CD4-positive, alpha-beta T cell (primary cell): Measurements from ENCODE around the gene COL17A1. TPM values are rescaled to one million over a fixed set of nuclear protein-coding genes. Genes with fewer than 3 reads are reported as not detected.

ENCODE experiments used
- ATAC-seq: fragments of 200-7000 bp; cut with Tn5 transposase; one replicate; pipeline ENCODE4 v1.10.0; 2022; ENCODE audit warnings: mild to moderate bottlenecking; ENCODE audit not compliant: poor library complexity
- CTCF ChIA-PET: fragments of 350-600 bp; sonication (Branson Sonifier 250); formaldehyde crosslinking; loops from one replicate; lab custom pipeline; 2021; ENCODE audit warnings: antibody characterized with exemption, inconsistent platforms; lab: Charles Lee
- POLR2A ChIA-PET: fragments of 350-600 bp; sonication (Branson Sonifier 250); formaldehyde crosslinking; loops from one replicate; lab custom pipeline; 2021; ENCODE audit warnings: antibody characterized with exemption, inconsistent platforms; lab: Charles Lee
- DNase-seq, 14 experiments: peaks; one replicate each; pipeline ENCODE4 v3.0.0-alpha.2; 2013 to 2020; ENCODE audit warnings: mixed read lengths in 2 of 14
- H3K27ac ChIP-seq, 2 donors: one replicate each; pipeline versions ENCODE4 v1.5.1 to v1.7.0; 2013; ENCODE audit warnings: low read length in 2 of 2, low read depth in 1 of 2, mild to moderate bottlenecking in 1 of 2
- H3K27me3 ChIP-seq, 2 experiments: 1 replicate in 1 of 2; 2 replicates in 1 of 2; pipeline versions ENCODE4 v1.6.1 to v1.7.0; 2013; ENCODE audit warnings: low read length in 2 of 2, control low read depth in 1 of 2, mild to moderate bottlenecking in 1 of 2, moderate library complexity in 1 of 2; ENCODE audit not compliant: insufficient read depth in 2 of 2, control insufficient read depth in 1 of 2
- H3K36me3 ChIP-seq: one replicate; pipeline ENCODE4 v1.6.1; 2013; ENCODE audit warnings: low read length, control low read depth; ENCODE audit not compliant: insufficient read depth
- H3K4me1 ChIP-seq: one replicate; pipeline ENCODE4 v1.6.1; 2013; ENCODE audit warnings: low read length, control low read depth; ENCODE audit not compliant: insufficient read depth
- H3K4me3 ChIP-seq: one replicate; pipeline ENCODE4 v1.5.1; 2013; ENCODE audit warnings: mild to moderate bottlenecking, low read length, moderate library complexity
- H3K9me3 ChIP-seq, 2 experiments: 1 replicate in 1 of 2; 2 replicates in 1 of 2; pipeline versions ENCODE4 v1.6.1 to v1.7.0; 2013; ENCODE audit warnings: low read length in 2 of 2, mild to moderate bottlenecking in 2 of 2, control low read depth in 1 of 2, moderate library complexity in 1 of 2; ENCODE audit not compliant: control insufficient read depth in 1 of 2, insufficient read depth in 1 of 2
- H3K27ac Mint-ChIP-seq: one replicate; pipeline ENCODE4 v1.8.0; 2020; ENCODE audit warnings: mixed read lengths
- H3K27me3 Mint-ChIP-seq: one replicate; pipeline ENCODE4 v1.8.0; 2021; ENCODE audit warnings: mixed read lengths
- H3K36me3 Mint-ChIP-seq: one replicate; pipeline ENCODE4 v1.8.0; 2021; ENCODE audit warnings: low read depth, mixed read lengths
- H3K4me1 Mint-ChIP-seq: one replicate; pipeline ENCODE4 v1.8.0; 2021; ENCODE audit warnings: low read depth, mixed read lengths
- H3K4me3 Mint-ChIP-seq: one replicate; pipeline ENCODE4 v1.8.0; 2020; ENCODE audit warnings: mild to moderate bottlenecking, mixed read lengths
- H3K9me3 Mint-ChIP-seq: one replicate; pipeline ENCODE4 v1.8.0; 2020; ENCODE audit warnings: mixed read lengths
- intact Hi-C, 2 experiments: fragments of 100-400 bp; cut with DNase I in 1 of 2; cut with micrococcal nuclease in 1 of 2; formaldehyde crosslinking; loops; one replicate each; pipeline versions ENCODE4 v1.15.1 to v1.9.0; 2023 to 2025; cut with DNase I, micrococcal nuclease
- total RNA-seq, 174 experiments: library from RNA in 2 of 174; stranded (reverse) in 2 of 174; gene quantifications; one replicate each; pipeline ENCODE4 v1.2.3 and lab custom pipeline; 2021 to 2026
- TF ChIP-seq, protein P1 (sequence below): fragments of 200-600 bp; IDR thresholded peaks from one replicate; pipeline ENCODE4 v1.8.0; 2022; ENCODE audit warnings: antibody characterized with exemption, mild to moderate bottlenecking

Gene COL17A1
- total RNA-seq, 2 experiments from 2014 or later, result not detected

DNA sequence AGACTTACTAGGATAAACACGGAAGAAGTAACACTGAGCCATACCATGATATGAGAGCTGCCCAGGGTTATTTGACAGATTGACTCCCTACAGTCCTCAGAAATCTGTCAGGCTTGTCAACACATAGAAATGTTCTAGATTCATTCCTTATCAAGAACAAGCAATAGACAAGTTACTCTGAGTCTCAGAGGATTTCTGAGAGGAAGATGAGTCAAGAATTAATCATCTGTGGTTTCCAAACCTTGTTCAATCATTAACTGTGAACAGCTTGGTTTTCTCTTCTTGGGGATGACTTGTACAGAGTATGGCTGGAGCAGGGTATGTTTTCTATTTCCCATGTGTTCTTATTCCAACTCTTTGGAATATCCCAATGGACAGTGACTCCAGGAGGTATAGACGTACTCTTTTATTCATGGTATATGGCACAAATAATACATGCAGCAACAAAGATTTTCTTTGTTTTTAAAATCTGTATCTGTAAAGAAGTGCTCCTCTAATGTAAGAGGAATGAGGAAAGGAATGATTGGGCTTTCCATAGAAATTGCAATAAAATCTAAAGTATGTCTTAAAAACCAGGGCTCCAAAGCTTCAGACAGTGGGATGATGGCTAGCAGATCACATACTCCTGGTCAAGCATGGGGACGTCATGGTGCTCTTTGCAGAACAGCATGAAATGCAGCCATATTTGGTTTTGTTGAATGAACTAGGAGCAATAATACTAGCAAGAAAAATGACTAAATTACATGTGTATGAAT lies 24.4 kb upstream of the COL17A1 start:
- no peak overlapping the region for H3K4me3 Mint-ChIP-seq
- ATAC-seq, result no peak

DNA sequence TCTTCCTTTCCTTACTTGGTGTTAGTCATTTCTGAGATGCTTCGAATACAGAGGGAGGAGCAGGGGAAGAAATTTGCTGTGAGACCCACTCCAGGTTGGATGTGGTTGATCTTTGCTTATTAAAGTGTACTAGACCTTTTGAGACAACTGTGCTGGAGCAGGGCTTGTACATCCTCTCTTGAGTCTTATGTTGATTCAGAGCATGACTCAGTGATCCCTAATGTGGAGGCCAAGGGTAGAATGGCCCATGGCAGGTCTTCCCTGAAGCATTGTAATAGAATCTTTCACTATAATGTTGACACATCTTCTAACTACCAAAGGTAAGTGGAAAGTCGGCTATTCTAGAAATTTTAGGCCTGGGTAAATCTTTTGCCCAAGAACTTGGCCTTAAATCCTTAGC lies 19.2 kb upstream of the COL17A1 start:
- CTCF ChIA-PET, result no interaction called here
- Mint-ChIP-seq H3K9me3 (no peaks in the 10 kb centered on the region), H3K27me3 (peaks cover 5% of the 10 kb centered on the region), H3K36me3 (no peaks in the 10 kb centered on the region), H3K4me3 (no peak overlapping the region), H3K27ac (no peak overlapping the region), H3K4me1 (no peaks in the 10 kb centered on the region)
- POLR2A ChIA-PET, result no interaction called here
- Histone ChIP-seq H3K4me1 (no peaks in the 10 kb centered on the region), H3K27me3 (no peaks in the 10 kb centered on the region), H3K27ac (no peak overlapping the region), H3K4me3 (no peak overlapping the region), H3K9me3 (no peaks in the 10 kb centered on the region), H3K36me3 (no peaks in the 10 kb centered on the region)
- TF ChIP-seq, protein P1, sequence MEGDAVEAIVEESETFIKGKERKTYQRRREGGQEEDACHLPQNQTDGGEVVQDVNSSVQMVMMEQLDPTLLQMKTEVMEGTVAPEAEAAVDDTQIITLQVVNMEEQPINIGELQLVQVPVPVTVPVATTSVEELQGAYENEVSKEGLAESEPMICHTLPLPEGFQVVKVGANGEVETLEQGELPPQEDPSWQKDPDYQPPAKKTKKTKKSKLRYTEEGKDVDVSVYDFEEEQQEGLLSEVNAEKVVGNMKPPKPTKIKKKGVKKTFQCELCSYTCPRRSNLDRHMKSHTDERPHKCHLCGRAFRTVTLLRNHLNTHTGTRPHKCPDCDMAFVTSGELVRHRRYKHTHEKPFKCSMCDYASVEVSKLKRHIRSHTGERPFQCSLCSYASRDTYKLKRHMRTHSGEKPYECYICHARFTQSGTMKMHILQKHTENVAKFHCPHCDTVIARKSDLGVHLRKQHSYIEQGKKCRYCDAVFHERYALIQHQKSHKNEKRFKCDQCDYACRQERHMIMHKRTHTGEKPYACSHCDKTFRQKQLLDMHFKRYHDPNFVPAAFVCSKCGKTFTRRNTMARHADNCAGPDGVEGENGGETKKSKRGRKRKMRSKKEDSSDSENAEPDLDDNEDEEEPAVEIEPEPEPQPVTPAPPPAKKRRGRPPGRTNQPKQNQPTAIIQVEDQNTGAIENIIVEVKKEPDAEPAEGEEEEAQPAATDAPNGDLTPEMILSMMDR, result no peak
- no peak for DNase-seq
- no peak for ATAC-seq
- intact Hi-C loops, result no loop called here

More for the DNA sequence above, 24.4 kb upstream of the COL17A1 start:
- peaks cover 2 to 4% of the 10 kb centered on the region in 2 experiments for H3K27me3 ChIP-seq
- Mint-ChIP-seq H3K27ac (no peak overlapping the region), H3K9me3 (no peaks in the 10 kb centered on the region), H3K4me1 (no peaks in the 10 kb centered on the region), H3K36me3 (no peaks in the 10 kb centered on the region), H3K27me3 (peaks cover 20% of the 10 kb centered on the region)
- H3K27ac ChIP-seq, result no peak overlapping the region
- intact Hi-C loops, result no loop called here
- ChIA-PET CTCF (interaction anchor here (1.3 to 1.5 kb wide), 2 partner anchors 9 to 11 kb away, joined by 4 to 6 read pairs; partner anchors contain the start of gene SFR1), POLR2A (interaction anchor here (2.6 kb wide), 1 partner anchor 11 kb away, joined by 13 read pairs; the partner anchor contains the start of gene SFR1)
- no peaks in the 10 kb centered on the region for H3K4me1 ChIP-seq
- H3K4me3 ChIP-seq, result no peak overlapping the region
- H3K9me3 ChIP-seq, result no peaks in the 10 kb centered on the region
- TF ChIP-seq, protein P1, result no peak
- DNase-seq, result peak in 1 of 14 experiments; percentile 24
- no peaks in the 10 kb centered on the region for H3K36me3 ChIP-seq

DNA sequence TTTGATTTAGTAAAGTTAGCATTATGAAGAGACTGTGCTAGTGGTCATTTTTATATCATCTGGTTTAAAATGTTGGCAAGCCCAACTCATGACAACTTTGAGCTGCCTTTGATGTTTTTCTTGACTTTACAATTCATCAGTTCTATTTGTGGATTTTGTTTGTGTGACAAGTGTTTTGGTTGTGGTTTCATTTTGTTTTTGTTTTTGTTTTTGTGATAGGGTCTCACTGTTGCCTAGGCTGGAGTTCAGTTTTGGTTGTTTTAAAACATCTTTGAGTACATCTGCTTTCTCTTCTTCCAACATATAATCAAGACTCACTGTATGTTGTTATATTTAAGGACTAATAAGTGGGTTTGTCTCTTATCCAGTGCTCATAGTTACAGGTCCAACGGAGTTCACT lies 18.7 kb upstream of the COL17A1 start:
- TF ChIP-seq, protein P1, result no peak
- Histone ChIP-seq H3K27ac (no peak overlapping the region), H3K27me3 (no peaks in the 10 kb centered on the region), H3K36me3 (no peaks in the 10 kb centered on the region), H3K4me1 (no peaks in the 10 kb centered on the region), H3K9me3 (no peaks in the 10 kb centered on the region), H3K4me3 (no peak overlapping the region)
- H3K27me3 Mint-ChIP-seq, result no peaks in the 10 kb centered on the region
- no peak overlapping the region for H3K4me3 Mint-ChIP-seq
- CTCF ChIA-PET, result no interaction called here
- DNase-seq (no peak), ATAC-seq (no peak)
- H3K36me3 Mint-ChIP-seq, result no peaks in the 10 kb centered on the region
- H3K4me1 Mint-ChIP-seq, result no peaks in the 10 kb centered on the region
- intact Hi-C loops, result no loop called here
- POLR2A ChIA-PET, result interaction anchor here (0.9 kb wide), 1 partner anchor 17 kb away, joined by 5 read pairs; the partner anchor contains the start of gene SFR1
- no peaks in the 10 kb centered on the region for H3K9me3 Mint-ChIP-seq
- no peak overlapping the region for H3K27ac Mint-ChIP-seq
